ENCODE measurements around the gene CAND2.

CAND2 gene

DNA sequence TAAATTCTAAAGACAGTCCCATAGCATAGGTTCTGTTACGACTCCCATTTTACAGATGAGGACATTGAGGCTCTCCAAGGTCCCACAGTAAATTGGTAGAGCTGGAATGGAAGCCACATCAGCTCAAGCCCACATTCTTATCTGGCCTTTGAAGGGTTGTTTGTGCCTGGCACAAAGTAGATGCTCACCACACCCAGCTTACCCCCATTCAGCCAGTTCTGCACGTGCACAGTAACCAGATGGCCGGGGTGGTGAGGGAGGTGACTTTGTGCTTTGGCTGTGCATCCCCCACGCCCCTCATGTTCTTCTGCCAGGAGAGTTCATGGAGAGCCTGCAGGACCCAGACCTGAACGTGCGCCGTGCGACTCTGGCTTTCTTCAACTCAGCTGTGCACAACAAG is 28.7 kb downstream of the CAND2 start:
- Histone ChIP-seq H3K4me2 (ENCODE audit: low read length) (no peak overlapping the region), H3K36me3 (ENCODE audit: insufficient read depth, low read length) (no peaks in the 10 kb centered on the region), H3F3A (ENCODE audit: insufficient read depth, low read length) (no peaks in the 10 kb centered on the region), H3K9ac (ENCODE audit: low read length) (no peak overlapping the region), H3K4me1 (ENCODE audit: insufficient read depth, low read length, severe bottlenecking) (peaks cover 5% of the 10 kb centered on the region), H3K9me3 (ENCODE audit: low read length) (no peaks in the 10 kb centered on the region), H2AFZ (ENCODE audit: low read length) (no peak overlapping the region), H3K9me2 (ENCODE audit: low read depth, low read length) (no peaks in the 10 kb centered on the region), H3K27ac (ENCODE audit: low read depth, low read length, poor library complexity, severe bottlenecking) (no peak overlapping the region), H3K27me3 (ENCODE audit: insufficient read depth, low read length) (no peaks in the 10 kb centered on the region), H3K4me3 (ENCODE audit: low read depth, low read length, poor library complexity, severe bottlenecking) (no peak overlapping the region), H3K79me2 (ENCODE audit: insufficient read depth, low read length) (no peaks in the 10 kb centered on the region), H4K20me1 (ENCODE audit: insufficient read depth, low read length) (no peaks in the 10 kb centered on the region)
- no peak for TF ChIP-seq EZH2 (IDR thresholded peaks at IDR 0.05; ENCODE audit: borderline replicate concordance, low read length)
- TF ChIP-seq, protein P1, sequence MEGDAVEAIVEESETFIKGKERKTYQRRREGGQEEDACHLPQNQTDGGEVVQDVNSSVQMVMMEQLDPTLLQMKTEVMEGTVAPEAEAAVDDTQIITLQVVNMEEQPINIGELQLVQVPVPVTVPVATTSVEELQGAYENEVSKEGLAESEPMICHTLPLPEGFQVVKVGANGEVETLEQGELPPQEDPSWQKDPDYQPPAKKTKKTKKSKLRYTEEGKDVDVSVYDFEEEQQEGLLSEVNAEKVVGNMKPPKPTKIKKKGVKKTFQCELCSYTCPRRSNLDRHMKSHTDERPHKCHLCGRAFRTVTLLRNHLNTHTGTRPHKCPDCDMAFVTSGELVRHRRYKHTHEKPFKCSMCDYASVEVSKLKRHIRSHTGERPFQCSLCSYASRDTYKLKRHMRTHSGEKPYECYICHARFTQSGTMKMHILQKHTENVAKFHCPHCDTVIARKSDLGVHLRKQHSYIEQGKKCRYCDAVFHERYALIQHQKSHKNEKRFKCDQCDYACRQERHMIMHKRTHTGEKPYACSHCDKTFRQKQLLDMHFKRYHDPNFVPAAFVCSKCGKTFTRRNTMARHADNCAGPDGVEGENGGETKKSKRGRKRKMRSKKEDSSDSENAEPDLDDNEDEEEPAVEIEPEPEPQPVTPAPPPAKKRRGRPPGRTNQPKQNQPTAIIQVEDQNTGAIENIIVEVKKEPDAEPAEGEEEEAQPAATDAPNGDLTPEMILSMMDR (IDR thresholded peaks at IDR 0.05; ENCODE audit: low read length): no peak

DNA sequence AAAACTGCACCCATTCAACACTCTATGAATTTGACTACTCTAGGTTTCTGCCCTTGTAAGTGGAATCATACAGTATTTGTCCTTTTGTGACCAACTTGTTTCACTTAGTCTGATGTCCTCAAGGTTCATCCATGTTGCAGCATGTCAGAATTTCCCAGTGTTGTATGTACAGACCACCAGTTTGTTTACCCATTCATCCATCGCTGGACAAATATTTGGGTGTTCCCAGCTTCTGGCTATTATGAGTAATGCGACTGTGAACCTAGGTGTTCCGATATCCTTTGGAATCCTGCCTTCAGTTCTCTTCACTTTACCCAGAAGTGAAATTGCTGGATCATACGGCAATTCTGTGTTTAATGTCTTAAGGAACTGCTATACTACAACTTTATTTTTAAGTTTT is 32.3 kb downstream of the CAND2 start:
- Histone ChIP-seq H3K4me3 (ENCODE audit: low read depth, low read length, poor library complexity, severe bottlenecking) (no peak overlapping the region), H3K79me2 (ENCODE audit: insufficient read depth, low read length) (no peaks in the 10 kb centered on the region), H3K27ac (ENCODE audit: low read depth, low read length, poor library complexity, severe bottlenecking) (no peak overlapping the region), H3K9ac (ENCODE audit: low read length) (no peak overlapping the region), H3F3A (ENCODE audit: insufficient read depth, low read length) (no peaks in the 10 kb centered on the region), H4K20me1 (ENCODE audit: insufficient read depth, low read length) (no peaks in the 10 kb centered on the region), H3K9me2 (ENCODE audit: low read depth, low read length) (no peaks in the 10 kb centered on the region), H3K36me3 (ENCODE audit: insufficient read depth, low read length) (peaks cover 34% of the 10 kb centered on the region), H3K9me3 (ENCODE audit: low read length) (no peaks in the 10 kb centered on the region), H3K4me1 (ENCODE audit: insufficient read depth, low read length, severe bottlenecking) (peaks cover 5% of the 10 kb centered on the region), H3K27me3 (ENCODE audit: insufficient read depth, low read length) (no peaks in the 10 kb centered on the region), H2AFZ (ENCODE audit: low read length) (no peak overlapping the region), H3K4me2 (ENCODE audit: low read length) (no peak overlapping the region)
- TF ChIP-seq EZH2 (IDR thresholded peaks at IDR 0.05; ENCODE audit: borderline replicate concordance, low read length): no peak
- TF ChIP-seq, protein P1 (IDR thresholded peaks at IDR 0.05; ENCODE audit: low read length): no peak

DNA sequence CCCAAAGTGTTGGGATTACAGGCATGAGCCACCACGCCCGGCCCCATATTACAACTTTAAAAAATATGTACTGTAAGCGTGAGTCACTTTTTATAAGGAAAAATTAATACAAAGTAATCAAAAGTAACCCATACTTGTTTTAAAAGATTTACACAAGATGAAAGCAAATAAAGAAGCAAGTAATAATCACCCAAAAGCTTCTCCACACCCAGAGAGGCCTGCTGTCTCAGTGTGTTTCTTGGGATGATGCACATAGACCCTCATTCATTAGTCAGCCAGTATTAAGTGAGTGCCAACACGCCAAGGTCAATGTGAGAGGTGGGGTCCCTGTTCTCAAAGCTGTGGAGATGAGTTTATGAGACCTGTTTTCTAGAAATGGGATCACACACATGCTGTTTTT is 32.9 kb downstream of the CAND2 start:
- Histone ChIP-seq H3K4me1 (ENCODE audit: insufficient read depth, low read length, severe bottlenecking) (peaks cover 5% of the 10 kb centered on the region), H4K20me1 (ENCODE audit: insufficient read depth, low read length) (no peaks in the 10 kb centered on the region), H3K79me2 (ENCODE audit: insufficient read depth, low read length) (no peaks in the 10 kb centered on the region), H3K27me3 (ENCODE audit: insufficient read depth, low read length) (no peaks in the 10 kb centered on the region), H3K4me2 (ENCODE audit: low read length) (no peak overlapping the region), H3K9me3 (ENCODE audit: low read length) (no peaks in the 10 kb centered on the region), H3K9ac (ENCODE audit: low read length) (no peak overlapping the region), H3F3A (ENCODE audit: insufficient read depth, low read length) (no peaks in the 10 kb centered on the region), H3K36me3 (ENCODE audit: insufficient read depth, low read length) (peaks cover 40% of the 10 kb centered on the region), H3K27ac (ENCODE audit: low read depth, low read length, poor library complexity, severe bottlenecking) (no peak overlapping the region), H2AFZ (ENCODE audit: low read length) (no peak overlapping the region), H3K4me3 (ENCODE audit: low read depth, low read length, poor library complexity, severe bottlenecking) (no peak overlapping the region), H3K9me2 (ENCODE audit: low read depth, low read length) (no peaks in the 10 kb centered on the region)
- no peak for TF ChIP-seq EZH2 (IDR thresholded peaks at IDR 0.05; ENCODE audit: borderline replicate concordance, low read length)
- TF ChIP-seq, protein P1 (IDR thresholded peaks at IDR 0.05; ENCODE audit: low read length): no peak

All from OCI-LY1 (cell line).